Endothelial cell of umbilical vein (primary cell): ENCODE measurements around the gene CPNE2. TPM values are rescaled to one million over a fixed set of nuclear protein-coding genes. Genes with fewer than 3 reads are reported as not detected.

ENCODE experiments used
- BruUV-seq: library from RNA; stranded (reverse); fragments of 400-500 nt; replicated peaks from 2 replicates; lab custom pipeline; 2021; lab: Mats Ljungman, UMichigan
- CTCF ChIA-PET: fragments of 300-600, 350-600 bp; sonication (Branson Sonifier 250); formaldehyde crosslinking; loops from one replicate; lab custom pipeline; 2021; ENCODE audit warnings: antibody characterized with exemption, inconsistent platforms; lab: Charles Lee
- POLR2A ChIA-PET: fragments of 300-600, 350-600 bp; sonication (Branson Sonifier 250); formaldehyde crosslinking; loops from one replicate; lab custom pipeline; 2021; ENCODE audit warnings: antibody characterized with exemption, inconsistent platforms; lab: Charles Lee
- DNase-seq: peaks from one replicate; pipeline ENCODE4 v3.0.0-alpha.2; 2011; ENCODE audit warnings: low read depth, low spot score
- FAIRE-seq: peaks from 2 replicates; lab custom pipeline; 2011; peaks lifted over from hg19 to GRCh38; lab: Jason Lieb, UNC
- H2AFZ ChIP-seq: 2 replicates; pipeline ENCODE4 v1.6.0; 2012; ENCODE audit warnings: low read depth, low read length, control low read depth, inconsistent platforms
- H3K27ac ChIP-seq: 2 replicates; pipeline ENCODE4 v1.5.1; 2011; ENCODE audit warnings: low read depth, mild to moderate bottlenecking, control low read depth, low read length, moderate library complexity; ENCODE audit not compliant: insufficient read depth
- H3K27me3 ChIP-seq, 2 experiments: 2 replicates each; pipeline versions ENCODE4 v1.6.0 to v1.6.1; 2011; ENCODE audit warnings: low read length in 2 of 2, mixed read lengths in 1 of 2; ENCODE audit not compliant: control insufficient read depth in 2 of 2, insufficient read depth in 2 of 2
- H3K36me3 ChIP-seq, 2 experiments: 2 replicates in 1 of 2; 3 replicates in 1 of 2; pipeline ENCODE4 v1.5.1; 2011; ENCODE audit warnings: low read length in 2 of 2, mild to moderate bottlenecking in 1 of 2, moderate library complexity in 1 of 2; ENCODE audit not compliant: control insufficient read depth in 2 of 2, insufficient read depth in 2 of 2; ENCODE audit errors: extremely low read depth in 1 of 2
- H3K4me1 ChIP-seq: 3 replicates; pipeline ENCODE4 v1.5.1; 2011; ENCODE audit warnings: mild to moderate bottlenecking, low read length; ENCODE audit not compliant: control insufficient read depth, insufficient read depth; ENCODE audit errors: extremely low read depth
- H3K4me2 ChIP-seq: 2 replicates; pipeline ENCODE4 v1.6.1; 2011; ENCODE audit warnings: low read length, control low read depth, mixed read lengths; ENCODE audit not compliant: insufficient read depth
- H3K4me3 ChIP-seq, 3 experiments: fragments of 200-600 bp in 1 of 3; sonication (generic), shearing (Covaris generic) in 1 of 3; replicated peaks in 1 of 3; 2 replicates each; pipeline ENCODE4 v1.5.1; 2011 to 2016; ENCODE audit warnings: control low read depth in 3 of 3, low read length in 3 of 3, mild to moderate bottlenecking in 2 of 3, inconsistent platforms in 1 of 3, low read depth in 1 of 3, moderate library complexity in 1 of 3; ENCODE audit not compliant: insufficient read depth in 1 of 3
- H3K79me2 ChIP-seq: 2 replicates; pipeline ENCODE4 v1.6.0; 2012; ENCODE audit warnings: low read length, inconsistent platforms; ENCODE audit not compliant: control insufficient read depth, insufficient read depth
- H3K9ac ChIP-seq: replicated peaks from 2 replicates; pipeline ENCODE3; 2011; ENCODE audit warnings: low read length, control low read depth; ENCODE audit not compliant: insufficient read depth; ENCODE audit errors: extremely low read depth
- H3K9me1 ChIP-seq: replicated peaks from 3 replicates; pipeline ENCODE4 v1.6.0; 2011; ENCODE audit warnings: mild to moderate bottlenecking, low read length; ENCODE audit not compliant: control insufficient read depth, insufficient read depth; ENCODE audit errors: extremely low read depth
- H3K9me3 ChIP-seq: replicated peaks from 2 replicates; pipeline ENCODE4 v1.5.1; 2012; ENCODE audit warnings: low read length, inconsistent platforms; ENCODE audit not compliant: control insufficient read depth, insufficient read depth
- H4K20me1 ChIP-seq: replicated peaks from 2 replicates; pipeline ENCODE3; 2011; ENCODE audit warnings: mild to moderate bottlenecking, low read length; ENCODE audit not compliant: control insufficient read depth, insufficient read depth; ENCODE audit errors: extremely low read depth
- CTCF ChIP-seq, 2 donors: IDR thresholded peaks; 1 replicate in 1 of 2; 2 replicates in 1 of 2; pipeline ENCODE4 v1.5.1; 2011; ENCODE audit warnings: low read length in 2 of 2, mild to moderate bottlenecking in 2 of 2, moderate library complexity in 2 of 2, control low read depth in 1 of 2, inconsistent platforms in 1 of 2, low read depth in 1 of 2; ENCODE audit not compliant: insufficient read depth in 1 of 2; ENCODE audit errors: extremely low read depth in 1 of 2
- EZH2 ChIP-seq: IDR thresholded peaks from 2 replicates; pipeline ENCODE4 v1.6.1; 2012; ENCODE audit warnings: borderline replicate concordance, low read depth, mild to moderate bottlenecking, moderate library complexity, low read length, inconsistent platforms; ENCODE audit not compliant: severe bottlenecking
- FOS ChIP-seq: IDR thresholded peaks from 2 replicates; pipeline ENCODE4 v1.6.1; 2011; ENCODE audit warnings: mild to moderate bottlenecking, low read length, moderate library complexity, borderline replicate concordance; ENCODE audit not compliant: insufficient read depth
- JUN ChIP-seq: IDR thresholded peaks from 2 replicates; pipeline ENCODE4 v1.6.1; 2011; ENCODE audit warnings: borderline replicate concordance, low read depth; ENCODE audit not compliant: insufficient read length, insufficient read depth
- MAX ChIP-seq: IDR thresholded peaks from 2 replicates; pipeline ENCODE4 v1.6.1; 2011; ENCODE audit not compliant: insufficient read depth, insufficient read length
- POLR2A ChIP-seq: IDR thresholded peaks from 2 replicates; pipeline ENCODE4 v1.6.1; 2012; ENCODE audit warnings: low read depth, mild to moderate bottlenecking, control low read depth, low read length
- POLR2AphosphoS5 ChIP-seq: IDR thresholded peaks from 2 replicates; pipeline ENCODE4 v1.6.1; 2012; ENCODE audit warnings: low read depth, mild to moderate bottlenecking, control low read depth, low read length, moderate library complexity; ENCODE audit not compliant: insufficient read depth
- dilution Hi-C: fragments of 300-500 bp; cut with MboI; formaldehyde crosslinking; loops from one replicate; pipeline ENCODE4 v1.15.0; 2019; ENCODE audit warnings: low sequenced_read_pairs; ENCODE audit not compliant: extremely low pct_ligation_motif_present
- intact Hi-C: fragments of 100-400 bp; cut with micrococcal nuclease; formaldehyde crosslinking; loops from one replicate; pipeline ENCODE4 v1.10.0; 2022
- polyA plus RNA-seq, 4 experiments: library from polyadenylated mRNA; depleted of rRNA in 3 of 4; stranded (reverse) in 3 of 4; unstranded in 1 of 4; fragments of >200 nt; gene quantifications; 2 replicates each; pipeline versions ENCODE4 v1.2.1 to v1.2.3, GENCODE V29; 2011 to 2012; ENCODE audit warnings: missing spikeins in 1 of 4
- total RNA-seq: library from RNA; stranded (reverse); gene quantifications from 2 replicates; pipeline ENCODE4 v1.2.3, GENCODE V29; 2021

Gene CPNE2
- total and polyA plus RNA-seq, 2 donors (not counting 3 experiments of a cell fraction or from before 2014, with no cell fraction given), result 91.9 to 187 TPM

GRCh38 chr16:57083485-57084126 lies 8.8 kb upstream of the CPNE2 start:
- Histone ChIP-seq H4K20me1 (no peaks in the 10 kb centered on the region), H3K9me3 (no peaks in the 10 kb centered on the region), H3K27me3 (no peaks in the 10 kb centered on the region), H3K27ac (no peak overlapping the region), H3K79me2 (no peaks in the 10 kb centered on the region), H2AFZ (no peak overlapping the region), H3K4me3 (no peak overlapping the region), H3K4me2 (no peak overlapping the region), H3K9ac (no peak overlapping the region), H3K36me3 (no peaks in the 10 kb centered on the region), H3K4me1 (no peaks in the 10 kb centered on the region), H3K9me1 (no peaks in the 10 kb centered on the region)
- no peak for TF ChIP-seq POLR2A
- TF ChIP-seq JUN, result no peak
- no peak for TF ChIP-seq MAX
- no peak for TF ChIP-seq CTCF (IDR thresholded peaks at IDR 0.05; ENCODE audit: extremely low read depth in 1 of 2, insufficient read depth in 1 of 2, low read depth in 1 of 2, low read length in 2 of 2)
- no peak for TF ChIP-seq FOS
- TF ChIP-seq POLR2AphosphoS5, result no peak
- no peak for TF ChIP-seq EZH2
- no peak for FAIRE-seq
- ChIA-PET POLR2A (no interaction called here), CTCF (interaction anchor here (0.6 to 5.1 kb wide), 26 partner anchors 9 to 339 kb away, joined by 3 to 34 read pairs (median 4); partner anchors contain the start of gene CPNE2)
- intact Hi-C loops (loop anchor here (1.0 to 5.0 kb wide), 4 partner anchors 85 to 334 kb away; partner anchors contain the start of genes PSME3IP1 and RSPRY1), dilution Hi-C loops (no loop called here)
- BruUV-seq, result no TSS peak
- no peak for DNase-seq
